ENCODE results near the gene DGKD.

DGKD gene

GRCh38 chr2:233519787-233520611 is 165.7 kb downstream of the DGKD start:
- no peak for DNase-seq
